ENCODE measurements around the gene TIGAR.

DNA sequence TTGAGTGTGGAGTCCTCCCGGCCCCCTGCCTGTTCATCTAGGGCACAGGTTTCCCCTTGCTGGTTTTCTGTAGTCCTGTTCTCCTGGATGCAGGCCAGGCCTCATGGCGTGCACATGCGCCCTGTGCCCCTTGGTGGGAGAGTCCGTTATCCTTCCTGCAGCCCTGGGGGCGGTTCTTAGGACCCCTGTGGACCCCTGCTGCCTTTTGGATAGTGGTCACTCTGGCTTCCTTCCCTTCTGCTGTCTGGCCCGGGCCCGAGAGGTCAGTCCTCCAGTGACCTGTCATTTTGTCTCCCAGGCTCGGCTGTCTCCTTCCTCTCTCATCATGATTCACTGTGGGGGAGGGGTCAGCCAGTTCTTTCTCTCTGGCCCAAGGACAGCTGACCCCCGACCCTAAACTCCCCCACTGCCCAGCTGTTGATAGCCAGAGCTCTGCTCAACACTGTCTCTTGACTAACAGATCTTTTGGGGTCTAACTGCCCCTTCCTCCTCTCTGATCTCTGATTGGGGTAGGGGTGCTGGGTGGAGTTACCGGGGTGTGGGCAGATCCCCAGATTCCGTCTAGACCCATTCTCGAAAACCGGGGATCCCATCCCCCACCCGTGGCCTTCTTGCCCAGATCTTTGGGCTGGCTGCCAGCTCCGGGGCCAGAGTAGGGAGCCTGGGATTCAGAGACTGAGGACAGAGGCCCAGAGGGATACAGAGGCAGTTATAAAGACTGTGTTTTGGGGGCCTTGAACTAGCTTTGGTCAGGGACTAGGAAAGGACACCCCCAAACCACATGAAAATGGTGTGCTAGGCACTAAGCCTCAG lies 40.5 kb upstream of the TIGAR start:
- TF ChIP-seq CTCF (IDR thresholded peaks at IDR 0.05; ENCODE audit: poor library complexity, severe bottlenecking) = no peak
- TF ChIP-seq RAD21 (conservative IDR thresholded peaks at IDR 0.05) = no peak
- TF ChIP-seq EZH2 (IDR thresholded peaks at IDR 0.05; ENCODE audit: borderline replicate concordance, insufficient read depth, low read length, poor library complexity, severe bottlenecking) = no peak
- TF ChIP-seq, protein P1, sequence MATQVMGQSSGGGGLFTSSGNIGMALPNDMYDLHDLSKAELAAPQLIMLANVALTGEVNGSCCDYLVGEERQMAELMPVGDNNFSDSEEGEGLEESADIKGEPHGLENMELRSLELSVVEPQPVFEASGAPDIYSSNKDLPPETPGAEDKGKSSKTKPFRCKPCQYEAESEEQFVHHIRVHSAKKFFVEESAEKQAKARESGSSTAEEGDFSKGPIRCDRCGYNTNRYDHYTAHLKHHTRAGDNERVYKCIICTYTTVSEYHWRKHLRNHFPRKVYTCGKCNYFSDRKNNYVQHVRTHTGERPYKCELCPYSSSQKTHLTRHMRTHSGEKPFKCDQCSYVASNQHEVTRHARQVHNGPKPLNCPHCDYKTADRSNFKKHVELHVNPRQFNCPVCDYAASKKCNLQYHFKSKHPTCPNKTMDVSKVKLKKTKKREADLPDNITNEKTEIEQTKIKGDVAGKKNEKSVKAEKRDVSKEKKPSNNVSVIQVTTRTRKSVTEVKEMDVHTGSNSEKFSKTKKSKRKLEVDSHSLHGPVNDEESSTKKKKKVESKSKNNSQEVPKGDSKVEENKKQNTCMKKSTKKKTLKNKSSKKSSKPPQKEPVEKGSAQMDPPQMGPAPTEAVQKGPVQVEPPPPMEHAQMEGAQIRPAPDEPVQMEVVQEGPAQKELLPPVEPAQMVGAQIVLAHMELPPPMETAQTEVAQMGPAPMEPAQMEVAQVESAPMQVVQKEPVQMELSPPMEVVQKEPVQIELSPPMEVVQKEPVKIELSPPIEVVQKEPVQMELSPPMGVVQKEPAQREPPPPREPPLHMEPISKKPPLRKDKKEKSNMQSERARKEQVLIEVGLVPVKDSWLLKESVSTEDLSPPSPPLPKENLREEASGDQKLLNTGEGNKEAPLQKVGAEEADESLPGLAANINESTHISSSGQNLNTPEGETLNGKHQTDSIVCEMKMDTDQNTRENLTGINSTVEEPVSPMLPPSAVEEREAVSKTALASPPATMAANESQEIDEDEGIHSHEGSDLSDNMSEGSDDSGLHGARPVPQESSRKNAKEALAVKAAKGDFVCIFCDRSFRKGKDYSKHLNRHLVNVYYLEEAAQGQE (IDR thresholded peaks at IDR 0.05; ENCODE audit: borderline replicate concordance) = no peak
- TF ChIP-seq SMC3 (conservative IDR thresholded peaks at IDR 0.05; ENCODE audit: poor library complexity) = no peak
- no peak for TF ChIP-seq TAF1 (IDR thresholded peaks at IDR 0.05; ENCODE audit: low read depth)
